K562 (cell line): ENCODE measurements around the gene ITGA3. TPM values are rescaled to one million over a fixed set of nuclear protein-coding genes. Genes with fewer than 3 reads are reported as not detected.

Source experiments
- ATAC-seq: fragments of 200-7000 bp; cut with Tn5 transposase; 3 replicates; pipeline ENCODE4 v1.9.1; 2020; ENCODE audit warnings: moderate library complexity
- BruUV-seq: library from RNA; stranded (reverse); fragments of 400-500 nt; replicated peaks from 2 replicates; lab custom pipeline; 2021; lab: Mats Ljungman, UMichigan
- CTCF ChIA-PET: fragments of 300-600 bp; formaldehyde crosslinking; extraction: SDS; loops from one replicate; lab custom pipeline; 2021; ENCODE audit warnings: low intra/inter-chr PET ratio; lab: Yijun Ruan, JAX
- POLR2A ChIA-PET: fragments of 300-600, 350-650 bp; sonication (Branson Sonifier 250); formaldehyde crosslinking; extraction: SDS; loops from one replicate; lab custom pipeline; 2021; ENCODE audit warnings: antibody characterized with exemption, inconsistent platforms; lab: Yijun Ruan, JAX
- DNase-seq, 4 experiments: peaks; one replicate each; pipeline versions ENCODE4 v3.0.0 to v3.0.0-alpha.2; 2011 to 2018; ENCODE audit warnings: low spot score in 3 of 4, mixed read lengths in 3 of 4; ENCODE audit errors: extremely low read depth in 1 of 4
- FAIRE-seq: peaks from 2 replicates; lab custom pipeline; 2011; peaks lifted over from hg19 to GRCh38; lab: Jason Lieb, UNC
- H2AFZ ChIP-seq: 2 replicates; pipeline ENCODE4 v1.6.0; 2011; ENCODE audit warnings: low read depth, low read length, control low read depth, inconsistent platforms
- H3K27ac ChIP-seq: fragments of 200-600 bp; 3 replicates; pipeline ENCODE4 v1.8.0; 2011; ENCODE audit warnings: low read depth, mild to moderate bottlenecking, control low read depth, inconsistent platforms, low read length, moderate library complexity, mixed read lengths; ENCODE audit errors: extremely low read depth
- H3K27me3 ChIP-seq, 2 experiments: fragments of 300-600 bp in 1 of 2; 2 replicates in 1 of 2; 3 replicates in 1 of 2; pipeline versions ENCODE4 v1.6.0 to v1.8.0; 2011; ENCODE audit warnings: inconsistent platforms in 2 of 2, low read length in 2 of 2, mild to moderate bottlenecking in 1 of 2, mixed read lengths in 1 of 2, moderate library complexity in 1 of 2; ENCODE audit not compliant: control insufficient read depth in 2 of 2, insufficient read depth in 2 of 2
- H3K36me3 ChIP-seq: fragments of 300-600 bp; 3 replicates; pipeline ENCODE4 v1.8.0; 2011; ENCODE audit warnings: mild to moderate bottlenecking, low read length, inconsistent platforms; ENCODE audit not compliant: control insufficient read depth, insufficient read depth
- H3K4me1 ChIP-seq, 2 experiments: fragments of 200-600 bp in 1 of 2; replicated peaks in 1 of 2; 2 replicates in 1 of 2; 3 replicates in 1 of 2; pipeline versions ENCODE4 v1.5.1 to v1.8.0; 2011; ENCODE audit warnings: inconsistent platforms in 2 of 2, low read length in 2 of 2, mild to moderate bottlenecking in 1 of 2, mixed read lengths in 1 of 2, moderate library complexity in 1 of 2; ENCODE audit not compliant: control insufficient read depth in 2 of 2, insufficient read depth in 2 of 2
- H3K4me2 ChIP-seq: 2 replicates; pipeline ENCODE4 v1.6.1; 2011; ENCODE audit warnings: low read length, control low read depth, inconsistent platforms, mixed read lengths; ENCODE audit not compliant: insufficient read depth
- H3K4me3 ChIP-seq: fragments of 200-600 bp; sonication (generic), shearing (Covaris generic); 2 replicates; pipeline ENCODE4 v1.5.1; 2016; ENCODE audit warnings: control low read depth, inconsistent platforms
- H3K79me2 ChIP-seq: fragments of 200-600 bp; 3 replicates; pipeline ENCODE4 v1.8.0; 2011; ENCODE audit warnings: low read length, inconsistent platforms; ENCODE audit not compliant: control insufficient read depth, insufficient read depth
- H3K9ac ChIP-seq, 2 experiments: 2 replicates each; pipeline versions ENCODE4 v1.6.0 to v1.6.1; 2011; ENCODE audit warnings: low read depth in 2 of 2, low read length in 2 of 2, control low read depth in 1 of 2, inconsistent platforms in 1 of 2, mild to moderate bottlenecking in 1 of 2, mixed read lengths in 1 of 2; ENCODE audit not compliant: insufficient read depth in 1 of 2
- H3K9me1 ChIP-seq: one replicate; pipeline ENCODE4 v1.6.0; 2011; ENCODE audit warnings: inconsistent platforms, mild to moderate bottlenecking, low read length, moderate library complexity; ENCODE audit not compliant: control insufficient read depth, insufficient read depth
- H3K9me3 ChIP-seq: replicated peaks from 2 replicates; pipeline ENCODE4 v1.5.1; 2011; ENCODE audit warnings: low read depth, low read length, inconsistent platforms; ENCODE audit not compliant: control insufficient read depth, insufficient read depth
- H4K20me1 ChIP-seq: replicated peaks from 2 replicates; pipeline ENCODE4 v1.6.1; 2011; ENCODE audit warnings: low read length, inconsistent platforms, mixed read lengths; ENCODE audit not compliant: control insufficient read depth, insufficient read depth
- CEBPB ChIP-seq: fragments of 450-650 bp; IDR thresholded peaks from 2 replicates; pipeline ENCODE4 v1.6.1; 2016; ENCODE audit warnings: missing genetic modification characterization, missing compliant biosample characterization
- HLTF ChIP-seq: fragments of 450-650 bp; IDR thresholded peaks from 2 replicates; pipeline ENCODE4 v1.6.1; 2016
- ZFP36 ChIP-seq: fragments of 150-350 bp; IDR thresholded peaks from 2 replicates; pipeline ENCODE4 v1.6.1; 2018; ENCODE audit warnings: low read length, low read depth; ENCODE audit not compliant: partially characterized antibody
- ZKSCAN3 ChIP-seq: fragments of 250-450 bp; sonication (Bioruptor Pico); IDR thresholded peaks from 2 replicates; pipeline ENCODE4 v1.4.0; 2020
- WGBS: fragments of 100-300 bp; shearing (Covaris generic); methylation state at CpG from one replicate; pipeline ENCODE4 v1.1.6; 2016; ENCODE audit warnings: low coverage, mixed read lengths; ENCODE audit not compliant: insufficient coverage; ENCODE audit errors: missing lambda C conversion rate; 5-methylcytosine and 5-hydroxymethylcytosine counted together
- in situ Hi-C: fragments of 300-500 bp; cut with MboI; formaldehyde crosslinking; loops from 4 replicates; pipeline ENCODE4 v1.15.0; 2018; ENCODE audit warnings: inconsistent platforms, mixed read lengths
- intact Hi-C: fragments of 100-400 bp; cut with micrococcal nuclease; formaldehyde crosslinking; loops from 2 replicates; pipeline ENCODE4 v1.14.2; 2022
- polyA plus RNA-seq, 8 experiments: library from polyadenylated mRNA; depleted of rRNA in 4 of 8; stranded (reverse) in 5 of 8; unstranded in 3 of 8; fragments of >200 nt; fragmentation: Nextera tagmentation in 2 of 8; fragmentation: Illumina TruSeq in 1 of 8; extraction: Ambion mirVana in 2 of 8; extraction: Trizol in 1 of 8; gene quantifications; 2 replicates each; pipeline versions ENCODE4 v1.2.1 to v1.2.3, GENCODE V29; 2011 to 2014; ENCODE audit warnings: inconsistent platforms in 1 of 8, missing spikeins in 1 of 8
- total RNA-seq, 7 experiments: library from RNA; depleted of rRNA in 6 of 7; stranded (reverse); fragments of >200 nt in 6 of 7; fragmentation: Illumina TruSeq in 2 of 7; extraction: Trizol in 2 of 7; gene quantifications; 2 replicates each; pipeline versions ENCODE4 v1.2.1 to v1.2.3, GENCODE V29; 2011 to 2021; ENCODE audit warnings: low replicate concordance in 1 of 7

The ITGA3 gene
- total and polyA plus RNA-seq, 9 of the 15 experiments (the other 6 are each of a cell fraction or from before 2014, with no cell fraction given): 0.03 to 0.75 (median 0.14) TPM; not detected in 2

DNA sequence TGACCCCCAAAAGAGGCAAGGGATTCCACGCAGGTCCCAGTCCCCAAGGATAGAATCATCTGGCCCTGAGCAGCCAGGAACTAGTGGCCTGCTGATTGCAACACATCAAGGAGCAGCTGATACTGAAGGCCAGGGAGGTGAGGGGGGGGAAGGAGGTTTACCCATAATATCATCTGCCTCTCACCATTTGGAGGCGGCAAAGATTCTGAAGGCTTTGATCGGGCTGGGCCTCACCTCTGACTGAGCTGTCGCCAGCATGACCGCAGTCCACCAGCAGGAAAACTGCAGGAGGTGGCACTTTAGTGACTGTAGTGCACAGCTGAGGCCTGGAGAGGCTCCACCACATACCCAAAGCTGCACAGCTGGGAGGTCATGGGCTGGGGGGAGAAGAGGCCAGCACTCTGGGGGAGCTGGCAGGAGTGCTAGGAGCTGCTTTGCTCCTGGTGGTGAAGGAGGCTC lies 20.5 kb upstream of the ITGA3 start:
- Histone ChIP-seq H3K9me1 (no peaks in the 10 kb centered on the region), H3K9me3 (no peaks in the 10 kb centered on the region), H3K79me2 (no peaks in the 10 kb centered on the region), H3K36me3 (no peaks in the 10 kb centered on the region), H3K4me3 (no peak overlapping the region), H3K4me1 (no peaks in the 10 kb centered on the region), H3K27ac (no peak overlapping the region), H3K4me2 (no peak overlapping the region), H3K27me3 (peaks cover 4 to 38% of the 10 kb centered on the region in 2 experiments; a peak in 3 of 5 replicates), H3K9ac (no peak overlapping the region), H4K20me1 (no peaks in the 10 kb centered on the region; the same call in 1 of the 2 replicates), H2AFZ (no peak overlapping the region)
- 0% methylated on average over 5 of the region's 5 CpGs for WGBS
- ChIA-PET POLR2A (interaction anchor here (0.6 kb wide), 2 partner anchors 63 to 97 kb away, joined by 3 read pairs; no protein-coding TSS in a partner anchor), CTCF (no interaction called here)
- ATAC-seq (peak; percentile 56), DNase-seq (peak in 2 of 4 experiments; percentile 3), FAIRE-seq (no peak)
- TF ChIP-seq CEBPB (tag) (peak; percentile 42), HLTF (no peak)
- intact Hi-C loops: no loop called here
- in situ Hi-C loops: no loop called here
- BruUV-seq: no TSS peak

DNA sequence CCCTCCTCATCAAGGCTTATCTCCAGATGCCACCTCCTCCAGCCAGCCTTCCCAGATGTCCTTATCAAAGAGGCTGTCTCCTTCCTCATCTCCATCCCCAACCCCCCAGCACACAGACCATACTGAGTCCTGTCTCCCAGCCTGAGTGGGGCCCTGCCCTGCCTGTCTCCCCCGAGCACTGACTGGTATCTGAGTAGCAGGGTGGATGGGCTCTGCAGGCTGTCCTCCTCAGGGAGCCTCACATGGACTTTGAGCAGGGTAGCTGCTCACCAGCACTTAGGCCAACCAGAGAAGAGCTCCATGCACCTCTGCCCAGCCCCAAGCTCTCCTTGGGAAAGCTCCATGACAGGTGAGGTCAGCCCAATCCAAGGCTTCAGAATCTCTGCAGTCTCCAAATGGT lies 20.0 kb upstream of the ITGA3 start:
- H3K4me2 ChIP-seq: no peak overlapping the region
- CTCF ChIA-PET: interaction anchor here (0.7 kb wide), 1 partner anchor 52 kb away, joined by 3 read pairs; no protein-coding TSS in a partner anchor
- TF ChIP-seq ZFP36: peak; percentile 42
- no peak for TF ChIP-seq ZKSCAN3 (CRISPR knock-in tag)
- H3K4me1 ChIP-seq: no peaks in the 10 kb centered on the region
- H4K20me1 ChIP-seq: no peaks in the 10 kb centered on the region; the same call in 1 of the 2 replicates
- H3K4me3 ChIP-seq: no peak overlapping the region
- no peaks in the 10 kb centered on the region for H3K9me1 ChIP-seq
- BruUV-seq: no TSS peak
- H3K79me2 ChIP-seq: no peaks in the 10 kb centered on the region
- ATAC-seq: no peak
- no peaks in the 10 kb centered on the region for H3K36me3 ChIP-seq
- no peak overlapping the region for H3K27ac ChIP-seq
- intact Hi-C loops (no loop called here), in situ Hi-C loops (no loop called here)
- peak in 1 of 4 experiments; percentile 3 for DNase-seq
- WGBS: 8% methylated on average over 1 of the region's 1 CpG
- POLR2A ChIA-PET: interaction anchor here (0.6 kb wide), 2 partner anchors 62 to 96 kb away, joined by 3 read pairs; no protein-coding TSS in a partner anchor
- FAIRE-seq: no peak
- H3K9ac ChIP-seq: no peak overlapping the region
- H3K27me3 ChIP-seq: peaks cover 4 to 38% of the 10 kb centered on the region in 2 experiments; a peak in 3 of 5 replicates
- no peaks in the 10 kb centered on the region for H3K9me3 ChIP-seq
- H2AFZ ChIP-seq: no peak overlapping the region
